H1 (cell line): ENCODE data around the gene TMEM255B. TPM values are rescaled to one million over a fixed set of nuclear protein-coding genes. Genes with fewer than 3 reads are reported as not detected.

ENCODE experiments used
- CTCF ChIA-PET: fragments of 300-600 bp; sonication (Branson Sonifier 250); formaldehyde crosslinking; loops from one replicate; lab custom pipeline; 2021; ENCODE audit not compliant: partially characterized antibody; lab: Charles Lee
- POLR2A ChIA-PET: fragments of 300-600 bp; sonication (Branson Sonifier 250); formaldehyde crosslinking; loops from one replicate; lab custom pipeline; 2021; ENCODE audit warnings: inconsistent platforms; ENCODE audit not compliant: partially characterized antibody; lab: Charles Lee
- DNase-seq, 2 experiments: peaks; one replicate each; pipeline versions ENCODE4 v3.0.0 to v3.0.0-alpha.2; 2010 to 2022; ENCODE audit warnings: low spot score in 2 of 2, low read depth in 1 of 2, mixed read lengths in 1 of 2
- FAIRE-seq: peaks from 2 replicates; lab custom pipeline; 2011; peaks lifted over from hg19 to GRCh38; lab: Jason Lieb, UNC
- H2AFZ ChIP-seq: 2 replicates; pipeline ENCODE4 v1.8.1; 2012; ENCODE audit warnings: low read length, inconsistent platforms
- H2AK5ac ChIP-seq: 2 replicates; pipeline ENCODE4 v1.6.1; 2013; ENCODE audit warnings: low read depth, low read length
- H2BK120ac ChIP-seq: replicated peaks from 2 replicates; pipeline ENCODE3; 2013; ENCODE audit warnings: low read depth, low read length, inconsistent platforms
- H2BK12ac ChIP-seq: 2 replicates; pipeline ENCODE4 v1.6.1; 2013; ENCODE audit warnings: low read depth, low read length
- H2BK15ac ChIP-seq: 2 replicates; pipeline ENCODE4 v1.6.1; 2013; ENCODE audit warnings: low read length
- H2BK20ac ChIP-seq: 2 replicates; pipeline ENCODE4 v1.6.1; 2013; ENCODE audit warnings: low read length
- H2BK5ac ChIP-seq: 2 replicates; pipeline ENCODE4 v1.6.1; 2013; ENCODE audit warnings: low read depth, low read length
- H3K14ac ChIP-seq: 2 replicates; pipeline ENCODE4 v1.6.1; 2013; ENCODE audit warnings: inconsistent platforms; ENCODE audit not compliant: insufficient read length
- H3K18ac ChIP-seq: 2 replicates; pipeline ENCODE4 v1.6.1; 2013; ENCODE audit warnings: low read length; ENCODE audit errors: extremely low read depth
- H3K23ac ChIP-seq: 2 replicates; pipeline ENCODE4 v1.6.1; 2013; ENCODE audit warnings: inconsistent platforms; ENCODE audit not compliant: insufficient read length
- H3K23me2 ChIP-seq: 2 replicates; pipeline ENCODE4 v1.6.1; 2013; ENCODE audit warnings: low read depth, low read length
- H3K27ac ChIP-seq: 2 replicates; pipeline ENCODE4 v1.6.1; 2011; ENCODE audit warnings: low read depth, low read length, inconsistent platforms
- H3K27me3 ChIP-seq, 4 experiments: replicated peaks in 1 of 4; 1 replicate in 1 of 4; 2 replicates in 3 of 4; pipeline versions ENCODE4 v1.6.1 to v1.8.1; 2011 to 2013; ENCODE audit warnings: low read length in 3 of 4, mild to moderate bottlenecking in 3 of 4, inconsistent platforms in 2 of 4, mixed read lengths in 2 of 4, moderate library complexity in 1 of 4; ENCODE audit not compliant: control insufficient read depth in 3 of 4, insufficient read depth in 3 of 4; ENCODE audit errors: extremely low read depth in 1 of 4
- H3K36me3 ChIP-seq, 4 experiments: 2 replicates each; pipeline versions ENCODE4 v1.6.1 to v1.8.1; 2011 to 2013; ENCODE audit warnings: mild to moderate bottlenecking in 4 of 4, low read length in 3 of 4, moderate library complexity in 2 of 4, control low read depth in 1 of 4, inconsistent platforms in 1 of 4; ENCODE audit not compliant: insufficient read depth in 4 of 4, control insufficient read depth in 2 of 4
- H3K4ac ChIP-seq: replicated peaks from 2 replicates; pipeline ENCODE3; 2013; ENCODE audit warnings: low read length, low read depth, mixed read lengths, inconsistent platforms; ENCODE audit not compliant: insufficient read length
- H3K4me1 ChIP-seq, 4 experiments: replicated peaks in 1 of 4; 1 replicate in 1 of 4; 2 replicates in 3 of 4; pipeline versions ENCODE4 v1.6.1 to v1.8.1; 2011 to 2013; ENCODE audit warnings: low read length in 3 of 4, inconsistent platforms in 2 of 4, mixed read lengths in 1 of 4; ENCODE audit not compliant: insufficient read depth in 4 of 4, control insufficient read depth in 3 of 4
- H3K4me2 ChIP-seq, 2 experiments: 2 replicates each; pipeline versions ENCODE4 v1.6.1 to v1.8.1; 2011 to 2013; ENCODE audit warnings: low read depth in 2 of 2, low read length in 2 of 2, control low read depth in 1 of 2, inconsistent platforms in 1 of 2, mild to moderate bottlenecking in 1 of 2; ENCODE audit not compliant: insufficient read depth in 1 of 2
- H3K4me3 ChIP-seq, 4 experiments: fragments of 200-600, 300-600 bp in 1 of 4; sonication (generic), shearing (Covaris generic), sonication (Bioruptor Twin) in 1 of 4; 2 replicates each; pipeline versions ENCODE4 v1.5.1 to v1.8.1; 2011 to 2016; ENCODE audit warnings: low read length in 4 of 4, low read depth in 3 of 4, control low read depth in 2 of 4, inconsistent platforms in 2 of 4, mild to moderate bottlenecking in 2 of 4, mixed read lengths in 1 of 4, moderate library complexity in 1 of 4; ENCODE audit not compliant: insufficient read depth in 2 of 4; ENCODE audit errors: extremely low read depth in 1 of 4
- H3K56ac ChIP-seq: replicated peaks from 2 replicates; pipeline ENCODE3; 2013; ENCODE audit warnings: low read depth, mild to moderate bottlenecking, mixed read lengths, low read length, inconsistent platforms; ENCODE audit not compliant: insufficient read length
- H3K79me1 ChIP-seq: 2 replicates; pipeline ENCODE4 v1.6.1; 2013; ENCODE audit warnings: low read depth, low read length, control low read depth
- H3K79me2 ChIP-seq, 2 experiments: 2 replicates each; pipeline versions ENCODE4 v1.6.1 to v1.8.1; 2012 to 2013; ENCODE audit warnings: low read length in 2 of 2, mild to moderate bottlenecking in 2 of 2, inconsistent platforms in 1 of 2; ENCODE audit not compliant: insufficient read depth in 2 of 2, control insufficient read depth in 1 of 2
- H3K9ac ChIP-seq, 4 experiments: replicated peaks in 1 of 4; 1 replicate in 1 of 4; 2 replicates in 3 of 4; pipeline versions ENCODE4 v1.6.1 to v1.8.1; 2011 to 2013; ENCODE audit warnings: low read depth in 3 of 4, low read length in 3 of 4, control low read depth in 2 of 4, mild to moderate bottlenecking in 2 of 4, moderate library complexity in 2 of 4, inconsistent platforms in 1 of 4; ENCODE audit errors: extremely low read depth in 1 of 4
- H3K9me3 ChIP-seq, 2 experiments: 2 replicates each; pipeline versions ENCODE4 v1.6.1 to v1.8.1; 2012 to 2013; ENCODE audit warnings: mild to moderate bottlenecking in 2 of 2, moderate library complexity in 2 of 2, control low read depth in 1 of 2, inconsistent platforms in 1 of 2, low read depth in 1 of 2, low read length in 1 of 2, mixed read lengths in 1 of 2; ENCODE audit not compliant: insufficient read depth in 2 of 2
- H4K20me1 ChIP-seq, 2 experiments: replicated peaks in 1 of 2; 2 replicates each; pipeline versions ENCODE3 to v1.8.1; 2011 to 2013; ENCODE audit warnings: inconsistent platforms in 2 of 2, low read length in 2 of 2, mild to moderate bottlenecking in 1 of 2; ENCODE audit not compliant: insufficient read depth in 2 of 2, control insufficient read depth in 1 of 2
- H4K5ac ChIP-seq: 2 replicates; pipeline ENCODE4 v1.6.1; 2013; ENCODE audit warnings: low read length, low read depth, mixed read lengths, inconsistent platforms; ENCODE audit not compliant: insufficient read length
- H4K8ac ChIP-seq: 2 replicates; pipeline ENCODE4 v1.8.0; 2013; ENCODE audit warnings: mild to moderate bottlenecking, moderate library complexity, low read length, inconsistent platforms; ENCODE audit not compliant: insufficient read depth; ENCODE audit errors: extremely low read depth
- H4K91ac ChIP-seq: replicated peaks from 2 replicates; pipeline ENCODE3; 2013; ENCODE audit warnings: low read length, mixed read lengths, inconsistent platforms; ENCODE audit not compliant: insufficient read length
- EGR1 ChIP-seq: IDR thresholded peaks from 2 replicates; pipeline ENCODE4 v1.6.1; 2011; ENCODE audit warnings: low read depth, low read length, borderline replicate concordance
- FOSL1 ChIP-seq: IDR thresholded peaks from 2 replicates; pipeline ENCODE4 v1.6.1; 2011; ENCODE audit warnings: mild to moderate bottlenecking, low read depth, low read length, moderate library complexity; ENCODE audit not compliant: insufficient read depth
- TAF7 ChIP-seq: optimal IDR thresholded peaks from 2 replicates; pipeline ENCODE3; 2011; ENCODE audit warnings: low read depth, mild to moderate bottlenecking, inconsistent platforms, low read length, moderate library complexity, borderline replicate concordance
- WGBS, 2 experiments: shearing (Covaris generic) in 1 of 2; methylation state at CpG; one replicate each; pipeline versions ENCODE4 v1.1.6 to v1.1.7; 2013 to 2015; ENCODE audit warnings: low lambda C conversion rate in 2 of 2, mixed read lengths in 2 of 2, inconsistent platforms in 1 of 2, low coverage in 1 of 2, missing lambda C conversion rate in 1 of 2; ENCODE audit not compliant: insufficient replicate concordance in 2 of 2, insufficient coverage in 1 of 2, insufficient read length in 1 of 2; ENCODE audit errors: extremely low coverage in 1 of 2, missing lambda C conversion rate in 1 of 2; 5-methylcytosine and 5-hydroxymethylcytosine counted together
- polyA plus RNA-seq, 7 experiments: library from polyadenylated mRNA; depleted of rRNA in 3 of 7; stranded (reverse) in 5 of 7; unstranded in 2 of 7; fragments of >200 nt in 5 of 7; fragments of 200-250 nt in 2 of 7; gene quantifications; 1 replicate in 5 of 7; 2 replicates in 1 of 7; 4 replicates in 1 of 7; pipeline versions ENCODE4 v1.2.1 to v1.2.3, GENCODE V29; 2011 to 2013; ENCODE audit warnings: missing spikeins in 2 of 7, mixed read lengths in 2 of 7
- total RNA-seq: library from RNA; stranded (reverse); fragmentation: NEBNext Ultra II Directional; extraction: Animal tissue kit (Norgen Biotek cat#: 25700); gene quantifications from 2 replicates; pipeline ENCODE4 v1.2.1, GENCODE V29; 2021

TMEM255B gene
- total and polyA plus RNA-seq, 2 of the 8 experiments (the other 6 are each of a cell fraction or from before 2014, with no cell fraction given): 3.4 to 4.4 TPM

GRCh38 chr13:113828282-113828825 is 69.3 kb downstream of the TMEM255B start:
- Histone ChIP-seq H2BK15ac (no peak overlapping the region), H4K8ac (no peak overlapping the region), H3K4me1 (peaks cover 0 to 7% (median 0%) of the 10 kb centered on the region in 4 experiments; a peak in 2 of 7 replicates), H3K36me3 (peaks cover 0 to 10% (median 4%) of the 10 kb centered on the region in 4 experiments; a peak in 4 of 8 replicates), H3K4ac (no peak overlapping the region), H2AFZ (no peak overlapping the region), H3K9ac (no peak overlapping the region), H3K79me2 (no peaks in the 10 kb centered on the region), H2BK5ac (no peak overlapping the region), H3K56ac (no peak overlapping the region), H3K4me2 (no peak overlapping the region), H2AK5ac (no peak overlapping the region), H3K18ac (no peak overlapping the region; the same call in 1 of the 2 replicates), H4K5ac (no peak overlapping the region), H3K14ac (no peak overlapping the region), H4K91ac (no peak overlapping the region), H3K4me3 (no peak overlapping the region)
- CTCF ChIA-PET: no interaction called here
- no peak for TF ChIP-seq TAF7
- TF ChIP-seq EGR1: no peak
- no peak for TF ChIP-seq FOSL1
- TF ChIP-seq, all 59 proteins: peak for 0
- POLR2A ChIA-PET: no interaction called here
- 93% methylated on average over 12 of the region's 20 CpGs; no CpG with 5 or more reads in 1 of the 2 experiments for WGBS, 2 experiments
- no peak overlapping the region for H2BK120ac ChIP-seq
- no peaks in the 10 kb centered on the region; a peak in 1 of 7 replicates for H3K27me3 ChIP-seq
- H2BK12ac ChIP-seq: no peak overlapping the region
- H3K23ac ChIP-seq: no peak overlapping the region
- H2BK20ac ChIP-seq: no peak overlapping the region
- H3K79me1 ChIP-seq: no peaks in the 10 kb centered on the region
- H3K27ac ChIP-seq: no peak overlapping the region
- peaks cover 0 to 1% of the 10 kb centered on the region in 2 experiments for H4K20me1 ChIP-seq
- H3K23me2 ChIP-seq: no peaks in the 10 kb centered on the region
- FAIRE-seq: no peak
- no peaks in the 10 kb centered on the region for H3K9me3 ChIP-seq
- no peak for DNase-seq
